SHP77 treated with DMSO at 0.1 percent for 48 hours (cell line): ENCODE results near the gene ADD3.

Source experiments
- DNase-seq: peaks from one replicate; lab custom pipeline; 2025; lab: John Stamatoyannopoulos, UW

Gene ADD3

DNA sequence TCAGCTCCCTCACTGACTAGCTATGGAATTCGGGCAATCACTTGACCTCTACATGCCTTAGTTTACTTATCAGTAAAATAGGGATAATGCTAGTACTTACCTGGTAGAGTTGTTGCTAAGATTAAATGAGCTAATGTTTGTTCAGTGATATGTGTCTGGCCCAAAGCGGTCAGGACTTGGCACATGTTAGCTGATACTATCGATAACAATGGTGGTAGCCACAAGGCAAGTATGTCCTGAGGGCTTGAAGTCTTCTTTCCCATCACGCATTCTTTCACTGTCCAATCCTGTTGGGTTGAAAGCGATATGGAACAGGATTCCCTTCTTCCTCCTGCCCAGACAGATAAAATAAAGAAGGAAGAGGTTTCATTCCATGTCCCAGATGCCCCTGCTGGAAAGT lies 174.1 kb downstream of the ADD3 start:
- no peak for DNase-seq

DNA sequence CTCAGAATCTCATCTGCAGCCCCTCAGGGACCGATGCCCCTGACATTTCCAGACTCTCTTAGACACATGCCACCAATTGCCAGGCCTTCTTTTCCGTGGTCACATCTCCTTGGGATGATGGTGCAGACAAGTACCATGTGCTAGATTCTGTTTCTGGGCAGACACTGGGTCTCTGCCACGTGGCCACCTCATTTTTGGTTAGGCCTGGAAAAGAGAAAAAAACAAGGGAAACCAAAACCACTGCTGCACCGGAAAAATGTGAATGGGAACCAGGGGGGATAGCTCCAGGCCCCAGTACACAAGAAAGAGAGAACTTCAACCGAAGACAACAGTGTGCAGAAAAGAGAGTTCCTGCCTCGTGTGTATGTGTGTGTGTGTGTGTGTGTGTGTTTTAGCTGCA lies 176.6 kb downstream of the ADD3 start:
- DNase-seq: no peak
